Amniotic epithelial cell (primary cell): ENCODE results near the gene CCRL2.
"Not testable (repeated sequence)": the region's sequence is repeated elsewhere in the genome, so short reads cannot be mapped to it uniquely, and the experiment has no call there.

Experiments used
- DNase-seq: peaks from one replicate; pipeline ENCODE4 v3.0.0-alpha.2; 2010; ENCODE audit warnings: low read depth

The CCRL2 gene

GRCh38 chr3:46380471-46381221 is 26.4 kb upstream of the CCRL2 start:
- DNase-seq: no peak

DNA sequence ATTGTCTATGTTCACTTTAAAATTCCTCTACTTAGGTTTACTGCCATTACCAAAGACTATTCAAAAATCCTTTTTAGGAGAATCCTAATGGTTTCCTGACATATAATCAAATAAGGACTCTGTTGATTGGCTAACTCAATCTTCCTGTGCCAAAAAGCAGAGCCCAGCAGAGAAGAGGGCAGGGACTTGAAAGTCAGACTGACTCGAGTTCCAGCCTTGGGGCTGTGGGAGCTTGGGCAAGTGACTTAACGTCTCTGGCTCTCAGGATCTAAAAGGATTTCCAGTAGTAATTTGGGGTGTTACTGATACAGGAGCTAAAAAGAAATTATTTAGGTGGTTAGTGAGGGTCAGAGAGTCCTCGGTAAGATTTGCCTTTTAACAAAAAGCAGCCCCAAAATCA is 25.4 kb upstream of the CCRL2 start:
- no peak for DNase-seq

DNA sequence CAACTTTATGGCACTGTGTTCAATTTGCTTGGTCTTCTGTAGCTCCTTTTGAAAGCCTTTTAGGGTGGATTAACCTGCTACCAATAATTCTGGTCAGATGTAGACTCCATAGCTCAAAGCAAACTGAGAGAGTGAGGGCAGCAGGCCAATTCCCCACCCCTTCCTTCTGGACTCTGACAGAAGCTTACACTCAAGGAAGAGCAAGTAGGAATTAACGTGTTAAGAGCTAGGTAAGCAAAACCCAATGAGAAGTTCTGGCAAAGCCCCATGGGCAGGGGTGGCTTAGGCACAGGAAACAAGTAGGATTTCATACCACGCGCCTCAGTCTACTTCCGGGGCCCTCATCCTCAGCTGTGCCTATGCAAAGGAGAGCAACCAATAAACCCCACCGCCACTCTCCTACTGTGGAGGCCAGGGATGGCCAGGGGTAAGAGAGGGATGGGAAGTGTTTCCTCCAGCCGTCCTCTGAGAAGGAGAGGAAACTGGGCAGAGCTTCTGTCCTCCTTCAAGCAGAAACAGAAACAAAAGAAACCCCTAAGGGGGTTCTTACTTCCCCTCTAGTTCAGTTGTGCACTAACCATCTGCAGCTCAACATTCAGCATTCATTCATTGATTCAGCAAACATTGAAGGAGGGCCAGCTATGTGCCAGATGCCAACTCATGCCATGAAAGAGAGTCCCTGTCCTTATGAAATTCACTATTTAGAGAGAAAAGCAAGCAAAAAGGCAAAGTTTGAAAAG is 23.7 kb upstream of the CCRL2 start:
- no peak for DNase-seq

GRCh38 chr3:46383951-46384330 is 23.1 kb upstream of the CCRL2 start:
- DNase-seq: no peak

DNA sequence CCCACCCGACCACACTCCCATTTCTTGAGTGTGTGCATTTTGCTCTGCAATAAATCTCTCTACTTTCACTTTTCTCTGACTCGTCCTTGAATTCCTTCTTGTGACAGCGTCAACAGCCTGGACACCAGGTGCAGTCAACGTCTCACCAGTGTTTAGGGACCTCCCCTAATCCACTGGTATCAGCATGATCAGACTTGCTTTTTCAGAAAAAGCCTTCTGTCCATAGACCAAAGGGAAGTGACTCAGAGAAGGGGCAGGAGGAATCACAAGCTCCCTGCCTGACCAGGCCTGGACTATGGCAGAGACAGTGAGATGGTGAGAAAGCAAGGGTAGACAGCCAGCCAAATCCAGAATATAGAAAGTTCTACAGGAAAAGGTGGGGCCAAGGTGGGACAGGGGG is 20.9 kb upstream of the CCRL2 start:
- DNase-seq: peak; percentile 32

- not testable (repeated sequence) for DNase-seq
Observed at GRCh38 chr3:46388847-46389246, 18.2 kb upstream of the CCRL2 start.

GRCh38 chr3:46389306-46389705 is 17.8 kb upstream of the CCRL2 start:
- no peak for DNase-seq

GRCh38 chr3:46391526-46391925 is 15.5 kb upstream of the CCRL2 start:
- DNase-seq: not testable (repeated sequence)

- no peak for DNase-seq
Observed at GRCh38 chr3:46393011-46393410, 14.0 kb upstream of the CCRL2 start.

- DNase-seq: peak; percentile 75
Observed at GRCh38 chr3:46393554-46394434, 13.3 kb upstream of the CCRL2 start.

DNA sequence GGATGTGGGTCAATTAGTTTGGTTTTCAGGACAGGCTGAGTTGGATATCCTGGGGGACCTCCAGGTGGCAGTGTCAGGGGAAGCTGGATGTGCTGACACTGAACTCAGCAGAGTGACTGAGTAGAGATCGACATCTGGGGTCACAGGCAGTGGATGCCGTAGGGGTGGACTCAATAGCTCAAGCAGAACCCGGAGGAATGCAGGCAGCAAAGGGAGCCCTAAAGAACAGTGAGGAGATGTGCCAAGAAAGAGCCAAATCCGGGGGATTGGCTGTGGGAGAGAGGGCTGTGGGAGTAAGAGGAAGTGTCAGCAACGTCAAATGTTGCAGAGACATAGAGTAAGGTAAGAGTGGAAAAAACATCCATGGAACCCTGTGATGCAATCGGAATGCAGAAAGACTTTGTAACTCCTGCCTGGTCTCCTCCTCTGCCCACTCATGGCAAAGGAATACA is 11.8 kb upstream of the CCRL2 start:
- peak; percentile 89 for DNase-seq

DNA sequence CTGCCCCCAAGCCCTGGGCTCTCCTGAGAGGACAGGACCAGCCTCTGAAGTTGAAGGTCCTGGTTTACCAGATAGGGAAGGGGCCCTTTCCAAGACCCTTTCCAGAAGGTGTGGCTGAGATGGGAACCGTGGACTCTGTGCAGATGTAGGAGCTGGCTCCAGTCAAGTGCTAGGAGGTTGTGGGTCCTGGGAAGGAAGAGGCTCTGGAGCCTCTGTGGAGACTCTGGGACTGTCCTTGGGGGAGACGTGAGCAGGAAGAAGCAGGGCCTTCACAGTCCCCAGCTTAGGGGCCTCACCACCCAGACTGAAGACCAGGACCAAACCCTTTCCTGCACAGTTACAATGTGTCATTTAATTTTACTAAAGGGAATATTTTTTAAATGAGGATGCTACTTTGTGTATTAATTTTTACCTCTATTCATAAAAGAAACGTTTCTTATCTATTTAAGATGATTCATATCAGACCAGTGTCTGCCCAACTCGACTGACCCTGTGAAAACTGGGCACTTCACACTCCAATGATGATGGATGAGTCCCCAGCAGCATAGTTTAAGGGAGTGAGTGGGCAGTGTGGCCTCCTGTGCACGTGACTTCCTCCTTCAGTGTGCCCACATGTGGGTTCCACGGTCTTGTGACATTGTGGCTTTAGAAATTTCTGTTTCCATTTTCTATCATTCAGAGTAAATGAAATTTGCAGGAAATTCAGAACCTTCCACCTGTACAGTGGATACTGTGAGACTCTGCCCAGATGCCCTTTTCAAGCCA is 11.1 kb upstream of the CCRL2 start:
- peak; percentile 18 for DNase-seq

DNA sequence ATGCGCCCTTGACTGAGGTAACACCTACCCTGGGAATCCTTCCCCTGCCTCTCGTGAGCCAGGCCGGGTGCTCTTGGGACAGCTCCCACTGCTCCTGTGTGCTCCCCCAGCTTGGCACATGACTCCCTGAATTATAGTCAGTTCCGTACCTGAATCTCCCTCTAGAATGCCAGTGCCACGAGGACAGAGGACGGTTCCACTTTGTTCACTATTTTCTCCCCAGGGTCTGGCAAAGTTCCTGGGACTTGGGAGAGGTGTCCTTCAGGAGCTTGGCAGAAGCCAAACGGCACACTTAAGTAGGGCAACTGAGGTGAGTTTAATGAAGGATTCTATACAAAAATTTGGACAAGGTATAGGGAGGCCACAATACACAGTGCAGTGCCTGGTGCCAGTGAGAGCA is 9.9 kb upstream of the CCRL2 start:
- DNase-seq: no peak

- no peak for DNase-seq
Observed at GRCh38 chr3:46398186-46398955, 8.7 kb upstream of the CCRL2 start.

- peak; percentile 11 for DNase-seq
Observed at GRCh38 chr3:46399098-46399497, 8.0 kb upstream of the CCRL2 start.

- peak; percentile 6 for DNase-seq
Observed at GRCh38 chr3:46399557-46399956, 7.5 kb upstream of the CCRL2 start.

DNA sequence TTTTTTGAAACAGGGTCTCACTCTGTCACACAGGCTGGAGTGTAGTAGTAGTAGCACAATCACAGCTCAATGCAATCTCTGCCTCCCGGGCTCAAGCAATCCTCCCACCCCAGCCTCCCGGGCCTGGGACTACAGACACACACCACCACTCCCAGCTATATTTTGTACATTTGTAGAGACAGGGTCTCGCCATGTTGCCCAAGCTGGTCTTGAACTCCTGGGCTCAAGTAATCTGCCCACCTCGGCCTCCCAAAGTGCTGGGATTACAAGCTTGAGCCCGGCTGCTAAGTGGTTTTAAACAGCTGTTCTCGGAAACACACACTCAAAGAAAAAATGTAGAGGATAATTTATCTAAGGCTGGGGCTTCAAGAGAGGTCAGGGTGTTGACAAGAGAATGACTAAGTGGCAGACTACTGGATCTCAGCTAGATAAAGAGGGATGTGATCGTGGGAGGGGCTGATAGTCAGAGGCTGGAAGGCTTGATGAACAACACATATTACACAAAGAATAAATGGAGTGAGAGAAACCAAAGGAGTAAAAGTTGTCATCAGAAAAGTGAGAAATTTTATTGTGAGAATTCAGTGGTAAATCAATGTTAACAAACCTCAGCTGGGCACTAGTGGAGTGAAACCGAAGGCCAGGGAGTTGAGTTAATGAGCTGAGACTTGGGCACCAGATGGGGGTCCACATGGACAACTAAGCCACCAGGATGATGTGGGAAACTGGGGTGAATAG is 6.9 kb upstream of the CCRL2 start:
- peak; percentile 98 for DNase-seq

DNA sequence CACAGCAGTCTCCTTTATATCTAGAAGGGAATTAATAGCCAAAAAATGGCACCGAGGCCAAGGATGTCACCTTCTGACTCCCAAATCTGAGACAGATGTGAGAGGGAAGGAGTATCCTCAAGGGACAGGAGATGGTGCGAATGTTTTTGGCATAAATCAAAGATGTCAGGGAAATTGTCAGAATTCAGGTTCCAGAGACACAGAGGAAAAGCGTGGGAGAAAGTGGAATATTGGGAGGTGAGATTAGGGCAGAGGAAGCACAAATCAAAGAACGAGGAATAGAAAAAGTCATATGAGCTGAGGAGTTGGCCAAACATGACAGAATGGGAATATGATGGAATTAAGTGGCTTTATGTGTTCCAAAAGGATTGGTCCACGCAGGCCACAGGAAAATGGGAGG is 6.2 kb upstream of the CCRL2 start:
- DNase-seq: no peak

DNA sequence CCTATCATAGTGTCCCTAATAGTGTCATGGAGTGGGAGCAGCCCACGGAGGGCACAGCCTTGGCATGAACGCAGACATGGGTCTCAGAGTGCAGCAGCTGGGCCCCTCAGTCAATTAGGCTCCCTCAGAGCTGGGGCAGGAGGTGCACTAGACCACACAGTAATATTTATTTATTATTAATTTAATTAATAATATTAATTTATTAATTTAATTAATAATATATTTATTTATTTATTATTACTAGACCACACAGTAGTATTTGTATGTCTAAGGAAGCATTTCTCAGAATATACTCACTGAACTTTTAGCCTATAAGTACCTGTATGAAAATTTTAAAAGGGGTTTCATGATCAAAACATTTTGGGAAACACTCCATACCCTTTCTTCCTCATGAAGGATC is 5.5 kb upstream of the CCRL2 start:
- DNase-seq: no peak

DNA sequence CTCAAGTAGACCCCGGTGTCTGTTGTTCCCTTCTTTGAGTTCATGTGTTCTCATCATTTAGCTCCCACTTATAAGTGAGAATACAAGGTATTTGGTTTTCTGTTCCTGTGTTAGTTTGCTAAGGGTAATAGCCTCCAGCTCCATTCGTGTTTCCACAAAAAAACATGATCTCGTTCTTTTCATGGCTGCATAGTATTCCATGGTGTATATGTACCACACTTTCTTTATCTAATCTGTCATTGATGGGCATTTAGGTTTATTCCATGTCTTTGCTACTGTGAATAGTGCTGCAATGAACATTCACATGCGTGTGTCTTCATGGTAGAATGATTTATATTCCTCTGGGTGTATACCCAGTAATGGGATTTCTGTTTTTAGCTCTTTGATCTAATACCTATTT is 4.2 kb upstream of the CCRL2 start:
- not testable (repeated sequence) for DNase-seq
